Spleen (tissue), 11 donors: ENCODE results near the gene SIRT2. TPM values are rescaled to one million over a fixed set of nuclear protein-coding genes. Genes with fewer than 3 reads are reported as not detected.

Experiments used
- DNase-seq: peaks from one replicate; pipeline ENCODE4 v3.0.0-alpha.2; 2020
- H3K27ac ChIP-seq, 8 donors: fragments of 200-600 bp; sonication (generic) in 7 of 8; 1 replicate in 4 of 8; 2 replicates in 4 of 8; pipeline versions ENCODE4 v1.5.0 to v1.8.0; 2016 to 2021; ENCODE audit warnings: inconsistent platforms in 4 of 8, mild to moderate bottlenecking in 4 of 8, moderate library complexity in 1 of 8
- H3K27me3 ChIP-seq, 7 donors: fragments of 200-600 bp; sonication (generic) in 6 of 7; replicated peaks in 1 of 7; 1 replicate in 4 of 7; 2 replicates in 3 of 7; pipeline versions ENCODE4 v1.5.0 to v1.8.0; 2016 to 2021; ENCODE audit warnings: inconsistent platforms in 3 of 7, mild to moderate bottlenecking in 1 of 7
- H3K36me3 ChIP-seq, 6 donors: fragments of 200-600 bp; sonication (generic) in 5 of 6; 1 replicate in 4 of 6; 2 replicates in 2 of 6; pipeline versions ENCODE4 v1.5.0 to v1.8.0; 2016 to 2021; ENCODE audit warnings: inconsistent platforms in 2 of 6
- H3K4me1 ChIP-seq, 6 donors: fragments of 200-600 bp; sonication (generic) in 5 of 6; 1 replicate in 3 of 6; 2 replicates in 3 of 6; pipeline versions ENCODE4 v1.5.0 to v1.8.0; 2016 to 2021; ENCODE audit warnings: inconsistent platforms in 3 of 6
- H3K4me3 ChIP-seq, 8 donors: fragments of 200-600 bp; sonication (generic) in 7 of 8; 1 replicate in 4 of 8; 2 replicates in 4 of 8; pipeline versions ENCODE4 v1.5.0 to v1.8.0; 2016 to 2021; ENCODE audit warnings: inconsistent platforms in 4 of 8, mild to moderate bottlenecking in 4 of 8, moderate library complexity in 2 of 8
- H3K9me3 ChIP-seq, 8 donors: fragments of 200-600 bp; sonication (generic) in 7 of 8; 1 replicate in 4 of 8; 2 replicates in 4 of 8; pipeline versions ENCODE4 v1.5.0 to v1.8.0; 2016 to 2021; ENCODE audit warnings: inconsistent platforms in 4 of 8
- CTCF ChIP-seq, 11 experiments: fragments of 200-600 bp in 7 of 11; fragments of 450-650 bp in 4 of 11; sonication (generic) in 4 of 11; IDR thresholded peaks in 8 of 11; conservative IDR thresholded peaks in 3 of 11; 1 replicate in 7 of 11; 2 replicates in 4 of 11; pipeline versions ENCODE4 v1.4.0 to v1.8.0; 2016 to 2021; ENCODE audit warnings: antibody characterized with exemption in 11 of 11, inconsistent platforms in 4 of 11, mild to moderate bottlenecking in 1 of 11
- POLR2A ChIP-seq, 3 donors: fragments of 450-650 bp; IDR thresholded peaks; one replicate each; pipeline ENCODE4 v1.5.1; 2017; ENCODE audit warnings: antibody characterized with exemption in 3 of 3, mild to moderate bottlenecking in 1 of 3
- POLR2AphosphoS5 ChIP-seq, 3 donors: sonication (generic); formaldehyde crosslinking; IDR thresholded peaks; one replicate each; pipeline ENCODE4 v1.5.1; 2017; ENCODE audit warnings: antibody characterized with exemption in 3 of 3
- WGBS, 5 donors: extraction: QIAGEN DNeasy Blood & Tissue Kit in 3 of 5; methylation state at CpG; one replicate each; pipeline versions ENCODE4 v1.1.5 to v1.1.7; 2013 to 2018; 5-methylcytosine and 5-hydroxymethylcytosine counted together
- intact Hi-C: fragments of 100-400 bp; cut with DNase I; formaldehyde crosslinking; loops from one replicate; pipeline ENCODE4 v1.15.0; 2023; ENCODE audit warnings: low total_unique reads
- polyA plus RNA-seq, 3 donors: library from polyadenylated mRNA; stranded (reverse); fragments of 200-250 nt; gene quantifications; one replicate each; pipeline ENCODE4 v1.2.1, GENCODE V29; 2013
- total RNA-seq, 7 donors: library from RNA; depleted of rRNA in 3 of 7; stranded (reverse); fragments of >200 nt in 3 of 7; fragmentation: NEBNext Ultra II Directional in 4 of 7; extraction: Animal tissue kit (Norgen Biotek cat#: 25700) in 4 of 7; gene quantifications; one replicate each; pipeline versions ENCODE4 v1.1.0 to v1.2.1, GENCODE V29; 2016 to 2021
- donor health status: healthy with polysubstance abuse.
- donor health status: DM: no; HTN: no; CAD: no; lungs with moderate emphysema.
- donor health status: DM: no; HTN: no; CAD: no.
- donor health status: Bipolar disorder and iron deficiency.
- donor health status: healthy.
- donor health status: DM: no; HTN: no; CAD: no.
- donor health status: DM: yes; HTN: yes; CAD: no.

The SIRT2 gene
- total and polyA plus RNA-seq, 10 donors = 25.8 to 81.0 (median 50.2) TPM

GRCh38 chr19:38930776-38931520, 31.5 kb upstream of the SIRT2 start, which contains the start of gene MRPS12:
MRPS12 (plus strand) TSS chr19:38930944; CDS start chr19:38931295, 351 bp downstream.
- H3K4me1 ChIP-seq = peaks cover 16 to 76% (median 40%) of the 10 kb centered on the region in 6 donors
- no peaks in the 10 kb centered on the region for H3K27me3 ChIP-seq
- H3K4me3 ChIP-seq = peak within 1 kb of the TSS; percentile 51 to 82 (median 72)
- TF ChIP-seq POLR2AphosphoS5 (IDR thresholded peaks at IDR 0.05) (peak; percentile 78 to 93 (median 85)), POLR2A (IDR thresholded peaks at IDR 0.05) (no peak)
- peak; percentile 98 for DNase-seq
- peak within 1 kb of the TSS; percentile 81 to 93 (median 88) for H3K27ac ChIP-seq
- H3K9me3 ChIP-seq = peaks cover 0 to 14% (median 10%) of the 10 kb centered on the region in 8 donors
- intact Hi-C loops = loop anchor here (10.0 kb wide), 1 partner anchor 296 kb away; no protein-coding TSS in a partner anchor
- 0 to 1% (median 1%) methylated on average over 25 to 40 of the region's 40 CpGs for WGBS, 5 donors
- H3K36me3 ChIP-seq = peaks cover 0 to 41% (median 10%) of the 10 kb centered on the region in 6 donors

GRCh38 chr19:38929929-38930775, 30.7 kb upstream of the SIRT2 start, which contains the start of gene SARS2:
SARS2 (minus strand) TSS chr19:38930763; CDS start chr19:38930736, 27 bp downstream.
- H3K27ac ChIP-seq = peak within 1 kb of the TSS; percentile 81 to 93 (median 88)
- 3 to 4% (median 3%) methylated on average over 43 to 49 of the region's 49 CpGs for WGBS, 5 donors
- TF ChIP-seq CTCF (IDR thresholded peaks at IDR 0.05 in 8 of 11, conservative IDR thresholded peaks at IDR 0.05 in 3 of 11) (peak; percentile 99 to 100 (median 100)), POLR2A (IDR thresholded peaks at IDR 0.05) (no peak), POLR2AphosphoS5 (IDR thresholded peaks at IDR 0.05) (peak in 1 of 3 donors; percentile 90)
- DNase-seq = peak; percentile 98
- H3K4me3 ChIP-seq = peak within 1 kb of the TSS; percentile 51 to 82 (median 72)
- H3K9me3 ChIP-seq = peaks cover 0 to 7% (median 4%) of the 10 kb centered on the region in 8 donors
- no peaks in the 10 kb centered on the region for H3K27me3 ChIP-seq
- peaks cover 16 to 76% (median 40%) of the 10 kb centered on the region in 6 donors for H3K4me1 ChIP-seq
- intact Hi-C loops = loop anchor here (10.0 kb wide), 1 partner anchor 295 kb away; no protein-coding TSS in a partner anchor
- peaks cover 0 to 43% (median 15%) of the 10 kb centered on the region in 6 donors for H3K36me3 ChIP-seq

- H3K4me1 ChIP-seq = peaks cover 16 to 67% (median 40%) of the 10 kb centered on the region in 6 donors
- peak overlapping the region in 6 of 8 donors; percentile 32 to 93 (median 62) for H3K27ac ChIP-seq
- intact Hi-C loops = no loop called here
- 73 to 76% (median 74%) methylated on average over 4 of the region's 4 CpGs for WGBS, 5 donors
- no peak overlapping the region for H3K4me3 ChIP-seq
- TF ChIP-seq POLR2A (IDR thresholded peaks at IDR 0.05) (no peak), CTCF (IDR thresholded peaks at IDR 0.05 in 8 of 11, conservative IDR thresholded peaks at IDR 0.05 in 3 of 11) (no peak), POLR2AphosphoS5 (IDR thresholded peaks at IDR 0.05) (no peak)
- H3K27me3 ChIP-seq = no peaks in the 10 kb centered on the region
- no peak for DNase-seq
- H3K9me3 ChIP-seq = no peaks in the 10 kb centered on the region
- peaks cover 0 to 43% (median 29%) of the 10 kb centered on the region in 6 donors for H3K36me3 ChIP-seq
These were observed 29.1 kb upstream of the SIRT2 start for GRCh38 chr19:38928391-38929001.

- Histone ChIP-seq H3K9me3 (no peaks in the 10 kb centered on the region), H3K27me3 (no peaks in the 10 kb centered on the region), H3K4me3 (no peak overlapping the region), H3K36me3 (peaks cover 0 to 52% (median 33%) of the 10 kb centered on the region in 6 donors), H3K27ac (peak overlapping the region in 5 of 8 donors; percentile 39 to 80 (median 56)), H3K4me1 (peaks cover 3 to 33% (median 11%) of the 10 kb centered on the region in 6 donors)
- peak; percentile 62 for DNase-seq
- intact Hi-C loops = no loop called here
- WGBS, 5 donors = 82 to 95% (median 86%) methylated on average over 7 of the region's 7 CpGs
- TF ChIP-seq POLR2AphosphoS5 (IDR thresholded peaks at IDR 0.05) (no peak), POLR2A (IDR thresholded peaks at IDR 0.05) (no peak), CTCF (IDR thresholded peaks at IDR 0.05 in 8 of 11, conservative IDR thresholded peaks at IDR 0.05 in 3 of 11) (no peak)
These were observed 25.0 kb upstream of the SIRT2 start for GRCh38 chr19:38924388-38924787.
